Measurements from ENCODE around the gene HLA-DPB1. TPM values are rescaled to one million over a fixed set of nuclear protein-coding genes. Genes with fewer than 3 reads are reported as not detected.

The HLA-DPB1 gene
- total RNA-seq, 1 experiment from 2014 or later, result 2.7 TPM

- no peak for DNase-seq (ENCODE audit: low spot score)
- intact Hi-C loops (cut with micrococcal nuclease; ENCODE audit: unreplicated experiment), result no loop called here
- Histone ChIP-seq H3K27me3 (replicated peaks; ENCODE audit: insufficient read depth, low read depth, low read length, poor library complexity) (peaks cover 39% of the 10 kb centered on the region), H3K27ac (ENCODE audit: low read depth, low read length, poor library complexity, severe bottlenecking) (no peak overlapping the region), H3K4me1 (ENCODE audit: insufficient read depth, low read length, poor library complexity, severe bottlenecking) (no peaks in the 10 kb centered on the region), H3K36me3 (ENCODE audit: insufficient read depth, low read length, poor library complexity, severe bottlenecking) (no peaks in the 10 kb centered on the region), H3K9me3 (ENCODE audit: low read depth, low read length, poor library complexity, severe bottlenecking) (peaks cover 7% of the 10 kb centered on the region), H3K4me3 (ENCODE audit: low read depth, low read length, poor library complexity, severe bottlenecking) (no peak overlapping the region)
- ChIA-PET POLR2A (ENCODE audit: low non-redundant PET) (no interaction called here), CTCF (no interaction called here)
- TF ChIP-seq CTCF (conservative IDR thresholded peaks at IDR 0.05; ENCODE audit: low read depth, low read length), result no peak
- TF ChIP-seq EZH2 (IDR thresholded peaks at IDR 0.05; ENCODE audit: borderline replicate concordance, low read depth, low read length, poor library complexity, severe bottlenecking), result no peak
- BruUV-seq (replicated peaks), result no TSS peak
Observed at GRCh38 chr6:33105386-33105785, 29.6 kb downstream of the HLA-DPB1 start.

- H3K4me1 ChIP-seq (ENCODE audit: insufficient read depth, low read length, poor library complexity, severe bottlenecking), result no peaks in the 10 kb centered on the region
- no peak overlapping the region for H3K4me3 ChIP-seq (ENCODE audit: low read depth, low read length, poor library complexity, severe bottlenecking)
- CTCF ChIA-PET, result no interaction called here
- no peak for DNase-seq (ENCODE audit: low spot score)
- H3K27me3 ChIP-seq (replicated peaks; ENCODE audit: insufficient read depth, low read depth, low read length, poor library complexity), result peaks cover 41% of the 10 kb centered on the region
- no peak overlapping the region for H3K27ac ChIP-seq (ENCODE audit: low read depth, low read length, poor library complexity, severe bottlenecking)
- TF ChIP-seq CTCF (conservative IDR thresholded peaks at IDR 0.05; ENCODE audit: low read depth, low read length), result no peak
- no peak for TF ChIP-seq EZH2 (IDR thresholded peaks at IDR 0.05; ENCODE audit: borderline replicate concordance, low read depth, low read length, poor library complexity, severe bottlenecking)
- intact Hi-C loops (cut with micrococcal nuclease; ENCODE audit: unreplicated experiment), result no loop called here
- H3K9me3 ChIP-seq (ENCODE audit: low read depth, low read length, poor library complexity, severe bottlenecking), result no peaks in the 10 kb centered on the region
- H3K36me3 ChIP-seq (ENCODE audit: insufficient read depth, low read length, poor library complexity, severe bottlenecking), result no peaks in the 10 kb centered on the region
- POLR2A ChIA-PET (ENCODE audit: low non-redundant PET), result no interaction called here
- no TSS peak for BruUV-seq (replicated peaks)
Observed at GRCh38 chr6:33105916-33106871, 30.4 kb downstream of the HLA-DPB1 start.

GRCh38 chr6:33107641-33108040 lies 31.9 kb downstream of the HLA-DPB1 start:
- ChIA-PET CTCF (no interaction called here), POLR2A (ENCODE audit: low non-redundant PET) (interaction anchor here (0.6 kb wide), 1 partner anchor 448 kb away, joined by 5 read pairs; no protein-coding TSS in a partner anchor)
- Histone ChIP-seq H3K9me3 (ENCODE audit: low read depth, low read length, poor library complexity, severe bottlenecking) (no peaks in the 10 kb centered on the region), H3K27me3 (replicated peaks; ENCODE audit: insufficient read depth, low read depth, low read length, poor library complexity) (peaks cover 47% of the 10 kb centered on the region), H3K4me1 (ENCODE audit: insufficient read depth, low read length, poor library complexity, severe bottlenecking) (no peaks in the 10 kb centered on the region), H3K27ac (ENCODE audit: low read depth, low read length, poor library complexity, severe bottlenecking) (no peak overlapping the region), H3K4me3 (ENCODE audit: low read depth, low read length, poor library complexity, severe bottlenecking) (no peak overlapping the region), H3K36me3 (ENCODE audit: insufficient read depth, low read length, poor library complexity, severe bottlenecking) (no peaks in the 10 kb centered on the region)
- no peak for TF ChIP-seq EZH2 (IDR thresholded peaks at IDR 0.05; ENCODE audit: borderline replicate concordance, low read depth, low read length, poor library complexity, severe bottlenecking)
- DNase-seq (ENCODE audit: low spot score), result no peak
- intact Hi-C loops (cut with micrococcal nuclease; ENCODE audit: unreplicated experiment), result no loop called here
- no TSS peak for BruUV-seq (replicated peaks)
